GM23338 (cell line): ENCODE results near the gene TTLL6. TPM values are rescaled to one million over a fixed set of nuclear protein-coding genes. Genes with fewer than 3 reads are reported as not detected.

Source experiments
- ATAC-seq: fragments of 200-7000 bp; cut with Tn5 transposase; 3 replicates; pipeline ENCODE4 v1.9.1; 2020
- DNase-seq: peaks from one replicate; pipeline ENCODE4 v3.0.0-alpha.2; 2015; ENCODE audit warnings: low spot score
- H2AFZ ChIP-seq: fragments of 200-600 bp; sonication (generic); 2 replicates; pipeline ENCODE4 v1.8.0; 2016; ENCODE audit warnings: antibody characterized with exemption, mild to moderate bottlenecking, moderate library complexity
- H3F3A ChIP-seq: fragments of 200-600 bp; sonication (generic); replicated peaks from 2 replicates; pipeline ENCODE4 v1.8.0; 2017; ENCODE audit warnings: antibody characterized with exemption, mixed run types, low read depth
- H3K27ac ChIP-seq: fragments of 200-600 bp; sonication (generic); 2 replicates; pipeline ENCODE4 v1.6.1; 2016; ENCODE audit warnings: low read depth
- H3K27me3 ChIP-seq: fragments of 200-600 bp; sonication (generic); 2 replicates; pipeline ENCODE4 v1.8.0; 2016; ENCODE audit warnings: mild to moderate bottlenecking, mixed run types, moderate library complexity; ENCODE audit not compliant: insufficient read depth
- H3K36me3 ChIP-seq: fragments of 200-600 bp; sonication (generic); 2 replicates; pipeline ENCODE4 v1.8.0; 2016; ENCODE audit warnings: mild to moderate bottlenecking; ENCODE audit not compliant: insufficient read depth
- H3K4me1 ChIP-seq: fragments of 200-600 bp; sonication (generic); 2 replicates; pipeline ENCODE4 v1.8.0; 2016; ENCODE audit warnings: mild to moderate bottlenecking, moderate library complexity; ENCODE audit not compliant: insufficient read depth
- H3K4me2 ChIP-seq: fragments of 200-600 bp; sonication (generic); 2 replicates; pipeline ENCODE4 v1.7.1; 2017; ENCODE audit warnings: mixed run types
- H3K4me3 ChIP-seq: fragments of 200-600 bp; sonication (generic); 2 replicates; pipeline ENCODE4 v1.6.1; 2016; ENCODE audit warnings: mixed run types
- H3K79me2 ChIP-seq: fragments of 200-600 bp; sonication (generic); replicated peaks from 2 replicates; pipeline ENCODE4 v1.8.0; 2017; ENCODE audit warnings: mild to moderate bottlenecking; ENCODE audit not compliant: insufficient read depth
- H3K9me2 ChIP-seq: fragments of 200-600 bp; sonication (generic); 2 replicates; pipeline ENCODE4 v1.8.0; 2017; ENCODE audit not compliant: insufficient read depth
- H4K20me1 ChIP-seq: fragments of 200-600 bp; sonication (generic); replicated peaks from 2 replicates; pipeline ENCODE4 v1.8.0; 2017; ENCODE audit warnings: mild to moderate bottlenecking; ENCODE audit not compliant: insufficient read depth
- H3K27ac Mint-ChIP-seq: 2 replicates; pipeline ENCODE4 v1.8.0; 2020; ENCODE audit warnings: inconsistent platforms, mild to moderate bottlenecking, moderate library complexity, mixed read lengths
- H3K27me3 Mint-ChIP-seq: 3 replicates; pipeline ENCODE4 v1.8.0; 2022; ENCODE audit warnings: low read depth, mild to moderate bottlenecking, moderate library complexity, mixed read lengths, inconsistent platforms; ENCODE audit not compliant: insufficient read depth, poor library complexity
- H3K36me3 Mint-ChIP-seq: 3 replicates; pipeline ENCODE4 v1.8.0; 2021; ENCODE audit warnings: low read depth, mild to moderate bottlenecking, inconsistent platforms, moderate library complexity, mixed read lengths
- H3K4me1 Mint-ChIP-seq: 3 replicates; pipeline ENCODE4 v1.8.0; 2020; ENCODE audit warnings: mild to moderate bottlenecking, inconsistent platforms, mixed read lengths
- H3K4me3 Mint-ChIP-seq: 3 replicates; pipeline ENCODE4 v1.8.0; 2021; ENCODE audit warnings: moderate library complexity, mild to moderate bottlenecking, inconsistent platforms, mixed read lengths
- H3K9me3 Mint-ChIP-seq: 3 replicates; pipeline ENCODE4 v1.8.0; 2020; ENCODE audit warnings: moderate library complexity, mild to moderate bottlenecking, inconsistent platforms, mixed read lengths
- CREB1 ChIP-seq: fragments of 250-450 bp; sonication (Bioruptor Pico); IDR thresholded peaks from 2 replicates; pipeline ENCODE4 v1.5.0; 2020; ENCODE audit warnings: low read depth, mild to moderate bottlenecking, moderate library complexity
- EZH2 ChIP-seq: fragments of 200-600 bp; sonication (generic); IDR thresholded peaks from one replicate; pipeline ENCODE4 v1.8.0; 2017; ENCODE audit warnings: antibody characterized with exemption, mild to moderate bottlenecking, low read depth; ENCODE audit not compliant: unreplicated experiment
- ZNF114 ChIP-seq: fragments of 250-450 bp; sonication (Bioruptor Pico); IDR thresholded peaks from 2 replicates; pipeline ENCODE4 v1.5.0; 2020; ENCODE audit warnings: mild to moderate bottlenecking, moderate library complexity
- polyA plus RNA-seq: library from polyadenylated mRNA; unstranded; fragments of >200 nt; fragmentation: Nextera tagmentation; extraction: Ambion mirVana; gene quantifications from 2 replicates; pipeline ENCODE4 v1.2.1, GENCODE V29; 2016
- total RNA-seq: library from RNA; depleted of rRNA; stranded (reverse); fragments of >200 nt; shearing (Covaris generic); gene quantifications from 2 replicates; pipeline ENCODE4 v1.2.3, GENCODE V29; 2014
- TF ChIP-seq, protein P1 (sequence below): IDR thresholded peaks from 2 replicates; pipeline ENCODE4 v1.6.1; 2016; ENCODE audit warnings: antibody characterized with exemption
- TF ChIP-seq, protein P2 (sequence below): IDR thresholded peaks from one replicate; pipeline ENCODE4 v1.6.1; 2018; ENCODE audit warnings: antibody characterized with exemption; ENCODE audit not compliant: unreplicated experiment
- TF ChIP-seq, protein P3 (sequence below): fragments of 250-450 bp; sonication (Bioruptor Pico); IDR thresholded peaks from 2 replicates; pipeline ENCODE4 v1.5.0; 2020; ENCODE audit warnings: mild to moderate bottlenecking, moderate library complexity

The TTLL6 gene
- total and polyA plus RNA-seq, 2 experiments from 2014 or later = 1.9 to 4.7 TPM

DNA sequence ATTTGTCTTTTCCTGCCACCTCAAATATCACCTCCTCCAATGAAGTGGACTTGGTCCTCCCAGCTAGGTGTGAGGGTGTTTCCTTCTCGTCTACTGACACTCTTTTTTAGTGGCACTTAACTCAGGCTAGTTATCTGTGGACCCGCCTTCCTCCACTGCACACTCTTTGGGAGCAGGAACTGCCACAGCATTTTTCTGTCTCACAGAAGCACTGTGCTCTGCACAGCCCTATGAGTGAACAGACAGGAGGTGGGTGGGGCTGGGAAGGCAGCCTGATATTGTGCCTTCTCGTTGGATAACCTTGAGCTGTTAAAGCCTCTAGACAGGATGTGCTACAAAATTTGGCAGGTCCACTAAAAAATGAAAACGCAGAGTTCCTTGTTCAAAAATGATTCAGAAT, 56.6 kb downstream of the TTLL6 start:
- H3K4me1 Mint-ChIP-seq = no peaks in the 10 kb centered on the region; the same call in 2 of the 3 replicates
- Histone ChIP-seq H3K4me3 (no peak overlapping the region), H3K27me3 (peaks cover 96% of the 10 kb centered on the region), H3K4me2 (no peak overlapping the region), H2AFZ (no peak overlapping the region), H4K20me1 (peaks cover 3% of the 10 kb centered on the region; the same call in 1 of the 2 replicates), H3K4me1 (peaks cover 3% of the 10 kb centered on the region; the same call in 1 of the 2 replicates), H3F3A (peaks cover 2% of the 10 kb centered on the region; the same call in 1 of the 2 replicates), H3K36me3 (no peaks in the 10 kb centered on the region), H3K27ac (no peak overlapping the region), H3K9me2 (no peaks in the 10 kb centered on the region), H3K79me2 (no peaks in the 10 kb centered on the region)
- TF ChIP-seq, protein P1, sequence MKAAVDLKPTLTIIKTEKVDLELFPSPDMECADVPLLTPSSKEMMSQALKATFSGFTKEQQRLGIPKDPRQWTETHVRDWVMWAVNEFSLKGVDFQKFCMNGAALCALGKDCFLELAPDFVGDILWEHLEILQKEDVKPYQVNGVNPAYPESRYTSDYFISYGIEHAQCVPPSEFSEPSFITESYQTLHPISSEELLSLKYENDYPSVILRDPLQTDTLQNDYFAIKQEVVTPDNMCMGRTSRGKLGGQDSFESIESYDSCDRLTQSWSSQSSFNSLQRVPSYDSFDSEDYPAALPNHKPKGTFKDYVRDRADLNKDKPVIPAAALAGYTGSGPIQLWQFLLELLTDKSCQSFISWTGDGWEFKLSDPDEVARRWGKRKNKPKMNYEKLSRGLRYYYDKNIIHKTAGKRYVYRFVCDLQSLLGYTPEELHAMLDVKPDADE = no peak
- TF ChIP-seq CREB1 (no peak), EZH2 (no peak), ZNF114 (CRISPR knock-in tag) (no peak)
- TF ChIP-seq, protein P2, sequence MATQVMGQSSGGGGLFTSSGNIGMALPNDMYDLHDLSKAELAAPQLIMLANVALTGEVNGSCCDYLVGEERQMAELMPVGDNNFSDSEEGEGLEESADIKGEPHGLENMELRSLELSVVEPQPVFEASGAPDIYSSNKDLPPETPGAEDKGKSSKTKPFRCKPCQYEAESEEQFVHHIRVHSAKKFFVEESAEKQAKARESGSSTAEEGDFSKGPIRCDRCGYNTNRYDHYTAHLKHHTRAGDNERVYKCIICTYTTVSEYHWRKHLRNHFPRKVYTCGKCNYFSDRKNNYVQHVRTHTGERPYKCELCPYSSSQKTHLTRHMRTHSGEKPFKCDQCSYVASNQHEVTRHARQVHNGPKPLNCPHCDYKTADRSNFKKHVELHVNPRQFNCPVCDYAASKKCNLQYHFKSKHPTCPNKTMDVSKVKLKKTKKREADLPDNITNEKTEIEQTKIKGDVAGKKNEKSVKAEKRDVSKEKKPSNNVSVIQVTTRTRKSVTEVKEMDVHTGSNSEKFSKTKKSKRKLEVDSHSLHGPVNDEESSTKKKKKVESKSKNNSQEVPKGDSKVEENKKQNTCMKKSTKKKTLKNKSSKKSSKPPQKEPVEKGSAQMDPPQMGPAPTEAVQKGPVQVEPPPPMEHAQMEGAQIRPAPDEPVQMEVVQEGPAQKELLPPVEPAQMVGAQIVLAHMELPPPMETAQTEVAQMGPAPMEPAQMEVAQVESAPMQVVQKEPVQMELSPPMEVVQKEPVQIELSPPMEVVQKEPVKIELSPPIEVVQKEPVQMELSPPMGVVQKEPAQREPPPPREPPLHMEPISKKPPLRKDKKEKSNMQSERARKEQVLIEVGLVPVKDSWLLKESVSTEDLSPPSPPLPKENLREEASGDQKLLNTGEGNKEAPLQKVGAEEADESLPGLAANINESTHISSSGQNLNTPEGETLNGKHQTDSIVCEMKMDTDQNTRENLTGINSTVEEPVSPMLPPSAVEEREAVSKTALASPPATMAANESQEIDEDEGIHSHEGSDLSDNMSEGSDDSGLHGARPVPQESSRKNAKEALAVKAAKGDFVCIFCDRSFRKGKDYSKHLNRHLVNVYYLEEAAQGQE = no peak
- TF ChIP-seq, protein P3, sequence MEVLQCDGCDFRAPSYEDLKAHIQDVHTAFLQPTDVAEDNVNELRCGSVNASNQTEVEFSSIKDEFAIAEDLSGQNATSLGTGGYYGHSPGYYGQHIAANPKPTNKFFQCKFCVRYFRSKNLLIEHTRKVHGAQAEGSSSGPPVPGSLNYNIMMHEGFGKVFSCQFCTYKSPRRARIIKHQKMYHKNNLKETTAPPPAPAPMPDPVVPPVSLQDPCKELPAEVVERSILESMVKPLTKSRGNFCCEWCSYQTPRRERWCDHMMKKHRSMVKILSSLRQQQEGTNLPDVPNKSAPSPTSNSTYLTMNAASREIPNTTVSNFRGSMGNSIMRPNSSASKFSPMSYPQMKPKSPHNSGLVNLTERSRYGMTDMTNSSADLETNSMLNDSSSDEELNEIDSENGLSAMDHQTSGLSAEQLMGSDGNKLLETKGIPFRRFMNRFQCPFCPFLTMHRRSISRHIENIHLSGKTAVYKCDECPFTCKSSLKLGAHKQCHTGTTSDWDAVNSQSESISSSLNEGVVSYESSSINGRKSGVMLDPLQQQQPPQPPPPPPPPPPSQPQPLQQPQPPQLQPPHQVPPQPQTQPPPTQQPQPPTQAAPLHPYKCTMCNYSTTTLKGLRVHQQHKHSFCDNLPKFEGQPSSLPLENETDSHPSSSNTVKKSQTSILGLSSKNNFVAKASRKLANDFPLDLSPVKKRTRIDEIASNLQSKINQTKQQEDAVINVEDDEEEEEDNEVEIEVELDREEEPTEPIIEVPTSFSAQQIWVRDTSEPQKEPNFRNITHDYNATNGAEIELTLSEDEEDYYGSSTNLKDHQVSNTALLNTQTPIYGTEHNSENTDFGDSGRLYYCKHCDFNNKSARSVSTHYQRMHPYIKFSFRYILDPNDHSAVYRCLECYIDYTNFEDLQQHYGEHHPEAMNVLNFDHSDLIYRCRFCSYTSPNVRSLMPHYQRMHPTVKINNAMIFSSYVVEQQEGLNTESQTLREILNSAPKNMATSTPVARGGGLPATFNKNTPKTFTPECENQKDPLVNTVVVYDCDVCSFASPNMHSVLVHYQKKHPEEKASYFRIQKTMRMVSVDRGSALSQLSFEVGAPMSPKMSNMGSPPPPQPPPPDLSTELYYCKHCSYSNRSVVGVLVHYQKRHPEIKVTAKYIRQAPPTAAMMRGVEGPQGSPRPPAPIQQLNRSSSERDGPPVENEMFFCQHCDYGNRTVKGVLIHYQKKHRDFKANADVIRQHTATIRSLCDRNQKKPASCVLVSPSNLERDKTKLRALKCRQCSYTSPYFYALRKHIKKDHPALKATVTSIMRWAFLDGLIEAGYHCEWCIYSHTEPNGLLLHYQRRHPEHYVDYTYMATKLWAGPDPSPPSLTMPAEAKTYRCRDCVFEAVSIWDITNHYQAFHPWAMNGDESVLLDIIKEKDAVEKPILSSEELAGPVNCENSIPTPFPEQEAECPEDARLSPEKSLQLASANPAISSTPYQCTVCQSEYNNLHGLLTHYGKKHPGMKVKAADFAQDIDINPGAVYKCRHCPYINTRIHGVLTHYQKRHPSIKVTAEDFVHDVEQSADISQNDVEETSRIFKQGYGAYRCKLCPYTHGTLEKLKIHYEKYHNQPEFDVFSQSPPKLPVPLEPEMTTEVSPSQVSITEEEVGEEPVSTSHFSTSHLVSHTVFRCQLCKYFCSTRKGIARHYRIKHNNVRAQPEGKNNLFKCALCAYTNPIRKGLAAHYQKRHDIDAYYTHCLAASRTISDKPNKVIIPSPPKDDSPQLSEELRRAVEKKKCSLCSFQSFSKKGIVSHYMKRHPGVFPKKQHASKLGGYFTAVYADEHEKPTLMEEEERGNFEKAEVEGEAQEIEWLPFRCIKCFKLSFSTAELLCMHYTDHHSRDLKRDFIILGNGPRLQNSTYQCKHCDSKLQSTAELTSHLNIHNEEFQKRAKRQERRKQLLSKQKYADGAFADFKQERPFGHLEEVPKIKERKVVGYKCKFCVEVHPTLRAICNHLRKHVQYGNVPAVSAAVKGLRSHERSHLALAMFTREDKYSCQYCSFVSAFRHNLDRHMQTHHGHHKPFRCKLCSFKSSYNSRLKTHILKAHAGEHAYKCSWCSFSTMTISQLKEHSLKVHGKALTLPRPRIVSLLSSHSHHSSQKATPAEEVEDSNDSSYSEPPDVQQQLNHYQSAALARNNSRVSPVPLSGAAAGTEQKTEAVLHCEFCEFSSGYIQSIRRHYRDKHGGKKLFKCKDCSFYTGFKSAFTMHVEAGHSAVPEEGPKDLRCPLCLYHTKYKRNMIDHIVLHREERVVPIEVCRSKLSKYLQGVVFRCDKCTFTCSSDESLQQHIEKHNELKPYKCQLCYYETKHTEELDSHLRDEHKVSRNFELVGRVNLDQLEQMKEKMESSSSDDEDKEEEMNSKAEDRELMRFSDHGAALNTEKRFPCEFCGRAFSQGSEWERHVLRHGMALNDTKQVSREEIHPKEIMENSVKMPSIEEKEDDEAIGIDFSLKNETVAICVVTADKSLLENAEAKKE = no peak
- H3K4me3 Mint-ChIP-seq = no peak overlapping the region
- ATAC-seq (no peak), DNase-seq (no peak)
- H3K36me3 Mint-ChIP-seq = no peaks in the 10 kb centered on the region
- no peak overlapping the region for H3K27ac Mint-ChIP-seq
- peaks cover 49% of the 10 kb centered on the region for H3K27me3 Mint-ChIP-seq
- no peaks in the 10 kb centered on the region for H3K9me3 Mint-ChIP-seq
